Tibial artery (tissue), 4 donors: ENCODE data around the gene CDCP2.

Experiments used
- DNase-seq, 2 donors: peaks; one replicate each; pipeline ENCODE4 v3.0.0-alpha.2; 2019
- H3K27ac ChIP-seq, 2 donors: fragments of 200-600 bp; sonication (generic) in 1 of 2; 1 replicate in 1 of 2; 2 replicates in 1 of 2; pipeline ENCODE4 v1.5.1; 2018 to 2019; ENCODE audit warnings: mild to moderate bottlenecking in 1 of 2
- H3K27me3 ChIP-seq, 2 donors: fragments of 200-600 bp; sonication (generic) in 1 of 2; one replicate each; pipeline versions ENCODE4 v1.5.1 to v1.6.0; 2016 to 2019
- H3K36me3 ChIP-seq, 3 donors: fragments of 200-600 bp; sonication (generic) in 2 of 3; one replicate each; pipeline ENCODE4 v1.5.1; 2016 to 2019; ENCODE audit warnings: mild to moderate bottlenecking in 2 of 3
- H3K4me1 ChIP-seq, 4 donors: fragments of 200-600 bp; sonication (generic) in 2 of 4; 1 replicate in 3 of 4; 2 replicates in 1 of 4; pipeline ENCODE4 v1.5.1; 2016 to 2019
- H3K4me3 ChIP-seq, 2 donors: fragments of 200-600 bp; sonication (generic) in 1 of 2; 1 replicate in 1 of 2; 2 replicates in 1 of 2; pipeline ENCODE4 v1.5.1; 2018 to 2019; ENCODE audit warnings: mild to moderate bottlenecking in 2 of 2
- H3K9me3 ChIP-seq, 3 donors: fragments of 200-600 bp; sonication (generic) in 1 of 3; one replicate each; pipeline ENCODE4 v1.5.1; 2016 to 2019
- CTCF ChIP-seq, 2 experiments: fragments of 200-600 bp in 1 of 2; fragments of 450-650 bp in 1 of 2; IDR thresholded peaks; one replicate each; pipeline ENCODE4 v1.5.1; 2017 to 2019; ENCODE audit warnings: antibody characterized with exemption in 2 of 2, mild to moderate bottlenecking in 1 of 2, moderate library complexity in 1 of 2
- intact Hi-C: fragments of 100-400 bp; cut with DNase I; formaldehyde crosslinking; loops from one replicate; pipeline ENCODE4 v1.15.0; 2023; ENCODE audit warnings: low total_unique reads

Gene CDCP2

GRCh38 chr1:54191525-54191924 lies 38.7 kb upstream of the CDCP2 start:
- DNase-seq: no peak
- no peak for TF ChIP-seq CTCF (IDR thresholded peaks at IDR 0.05)
- Histone ChIP-seq H3K27ac (no peak overlapping the region), H3K27me3 (no peaks in the 10 kb centered on the region), H3K4me3 (no peak overlapping the region), H3K9me3 (no peaks in the 10 kb centered on the region), H3K36me3 (peaks cover 15 to 88% (median 51%) of the 10 kb centered on the region in 3 donors), H3K4me1 (no peaks in the 10 kb centered on the region)
- intact Hi-C loops: no loop called here

- H3K27ac ChIP-seq: no peak overlapping the region
- no peak overlapping the region for H3K4me3 ChIP-seq
- H3K27me3 ChIP-seq: no peaks in the 10 kb centered on the region
- TF ChIP-seq CTCF (IDR thresholded peaks at IDR 0.05): no peak
- intact Hi-C loops: no loop called here
- peaks cover 13 to 94% (median 45%) of the 10 kb centered on the region in 3 donors for H3K36me3 ChIP-seq
- no peaks in the 10 kb centered on the region for H3K9me3 ChIP-seq
- DNase-seq: no peak
- H3K4me1 ChIP-seq: no peaks in the 10 kb centered on the region
Observed at GRCh38 chr1:54190526-54190925, 37.7 kb upstream of the CDCP2 start.

- TF ChIP-seq CTCF (IDR thresholded peaks at IDR 0.05): no peak
- no peak for DNase-seq
- Histone ChIP-seq H3K4me3 (no peak overlapping the region), H3K27me3 (no peaks in the 10 kb centered on the region), H3K9me3 (no peaks in the 10 kb centered on the region), H3K27ac (no peak overlapping the region), H3K4me1 (no peaks in the 10 kb centered on the region), H3K36me3 (peaks cover 5 to 79% (median 33%) of the 10 kb centered on the region in 3 donors)
- intact Hi-C loops: no loop called here
Observed at GRCh38 chr1:54188291-54188690, 35.5 kb upstream of the CDCP2 start.

- Histone ChIP-seq H3K4me1 (no peaks in the 10 kb centered on the region), H3K9me3 (no peaks in the 10 kb centered on the region), H3K27ac (no peak overlapping the region), H3K36me3 (peaks cover 5 to 64% (median 22%) of the 10 kb centered on the region in 3 donors), H3K4me3 (no peak overlapping the region), H3K27me3 (no peaks in the 10 kb centered on the region)
- DNase-seq: no peak
- intact Hi-C loops: no loop called here
- no peak for TF ChIP-seq CTCF (IDR thresholded peaks at IDR 0.05)
Observed at GRCh38 chr1:54186056-54186455, 33.3 kb upstream of the CDCP2 start.

- no peaks in the 10 kb centered on the region for H3K9me3 ChIP-seq
- no peak for TF ChIP-seq CTCF (IDR thresholded peaks at IDR 0.05)
- no peak overlapping the region for H3K27ac ChIP-seq
- no peaks in the 10 kb centered on the region for H3K27me3 ChIP-seq
- intact Hi-C loops: no loop called here
- peaks cover 3 to 57% (median 14%) of the 10 kb centered on the region in 3 donors for H3K36me3 ChIP-seq
- DNase-seq: no peak
- no peak overlapping the region for H3K4me3 ChIP-seq
- H3K4me1 ChIP-seq: no peaks in the 10 kb centered on the region
Observed at GRCh38 chr1:54180701-54181360, 28.0 kb upstream of the CDCP2 start.
